HepG2 (cell line): Measurements from ENCODE around the gene SLC2A4. TPM values are rescaled to one million over a fixed set of nuclear protein-coding genes. Genes with fewer than 3 reads are reported as not detected.

Experiments
- CTCF ChIP-seq: sonication (generic); formaldehyde crosslinking; IDR thresholded peaks from 2 replicates; pipeline ENCODE4 v1.5.0; 2020; ENCODE audit warnings: mild to moderate bottlenecking, missing genetic modification reagents, moderate library complexity
- GMEB2 ChIP-seq: IDR thresholded peaks from 2 replicates; pipeline ENCODE4 v1.6.1; 2016; ENCODE audit warnings: missing biosample characterization, missing genetic modification reagents, low read depth
- IKZF5 ChIP-seq: IDR thresholded peaks from 2 replicates; pipeline ENCODE4 v1.6.1; 2018; ENCODE audit warnings: missing genetic modification reagents, mild to moderate bottlenecking, missing compliant biosample characterization
- IRF1 ChIP-seq: sonication (generic); formaldehyde crosslinking; IDR thresholded peaks from 2 replicates; pipeline ENCODE4 v1.4.0; 2020; ENCODE audit warnings: low read depth, mild to moderate bottlenecking, missing genetic modification reagents
- MLLT10 ChIP-seq: sonication (generic); formaldehyde crosslinking; IDR thresholded peaks from 2 replicates; pipeline ENCODE4 v1.4.0; 2020; ENCODE audit warnings: missing genetic modification reagents
- PCBP1 ChIP-seq: fragments of 200-400 bp; formaldehyde crosslinking; IDR thresholded peaks from 2 replicates; pipeline ENCODE4 v1.6.1; 2017; ENCODE audit warnings: mild to moderate bottlenecking, low read depth, low read length, borderline replicate concordance
- SALL1 ChIP-seq: sonication (generic); formaldehyde crosslinking; IDR thresholded peaks from 2 replicates; pipeline ENCODE4 v1.8.0; 2022; ENCODE audit warnings: mild to moderate bottlenecking, missing genetic modification reagents
- TERF1 ChIP-seq: sonication (generic); formaldehyde crosslinking; IDR thresholded peaks from 2 replicates; pipeline ENCODE4 v1.8.0; 2022; ENCODE audit warnings: mild to moderate bottlenecking, missing genetic modification reagents, moderate library complexity
- ZFY ChIP-seq: sonication (generic); formaldehyde crosslinking; IDR thresholded peaks from 2 replicates; pipeline ENCODE4 v1.4.0; 2020; ENCODE audit warnings: missing genetic modification reagents
- ZNF18 ChIP-seq: sonication (generic); formaldehyde crosslinking; IDR thresholded peaks from 2 replicates; pipeline ENCODE4 v1.8.0; 2022; ENCODE audit warnings: mild to moderate bottlenecking, missing genetic modification reagents; ENCODE audit not compliant: insufficient replicate concordance
- ZNF691 ChIP-seq: sonication (generic); formaldehyde crosslinking; IDR thresholded peaks from 2 replicates; pipeline ENCODE4 v1.4.0; 2020; ENCODE audit warnings: missing genetic modification reagents, low read depth, mild to moderate bottlenecking, borderline replicate concordance
- polyA plus RNA-seq, 8 experiments: library from polyadenylated mRNA; depleted of rRNA in 3 of 8; stranded (reverse) in 7 of 8; unstranded in 1 of 8; fragments of >200 nt; fragmentation: Illumina TruSeq in 4 of 8; extraction: Trizol in 4 of 8; gene quantifications; 2 replicates each; pipeline versions ENCODE4 v1.2.1 to v1.2.3, GENCODE V29; 2011 to 2016; ENCODE audit warnings: low read depth in 4 of 8, missing spikeins in 1 of 8, mixed read lengths in 1 of 8; ENCODE audit not compliant: insufficient read depth in 1 of 8
- total RNA-seq, 5 experiments: library from RNA; depleted of rRNA; stranded (reverse); fragments of >200 nt; fragmentation: Illumina TruSeq; extraction: Trizol; gene quantifications; 2 replicates each; pipeline ENCODE4 v1.2.3, GENCODE V29; 2016; ENCODE audit warnings: low read depth in 1 of 5

SLC2A4 gene
- total and polyA plus RNA-seq, 2 of the 13 experiments (the other 11 are each of a cell fraction or from before 2014, with no cell fraction given) = 4.9 to 5.8 TPM

- TF ChIP-seq TERF1 (CRISPR knock-in tag) (peak; percentile 88; the same call in 1 of the 2 replicates), IKZF5 (CRISPR knock-in tag) (no peak), MLLT10 (CRISPR knock-in tag) (no peak), CTCF (no peak), ZNF691 (no peak), SALL1 (0 out of 2 replicates have a peak, but pooled peaks have one; percentile 34), IRF1 (CRISPR knock-in tag) (no peak), PCBP1 (no peak), ZFY (CRISPR knock-in tag) (peak; percentile 52; the same call in 1 of the 2 replicates), GMEB2 (CRISPR knock-in tag) (no peak), ZNF18 (no peak)
Observed at GRCh38 chr17:7307686-7308624, 26.4 kb downstream of the SLC2A4 start (continued).
